HepG2 (cell line): ENCODE results near the gene HTR4. TPM values are rescaled to one million over a fixed set of nuclear protein-coding genes. Genes with fewer than 3 reads are reported as not detected.
A peak's percentile ranks its signal among the peaks of the same experiment; 100 is the strongest.
"Not testable (repeated sequence)": the region's sequence is repeated elsewhere in the genome, so short reads cannot be mapped to it uniquely, and the experiment has no call there.

Source experiments
- ATAC-seq: fragments of 200-7000 bp; cut with Tn5 transposase; 3 replicates; pipeline ENCODE4 v1.9.1; 2020; ENCODE audit warnings: mild to moderate bottlenecking, moderate library complexity
- BruUV-seq: library from RNA; stranded (reverse); fragments of 400-500 nt; replicated peaks from 2 replicates; lab custom pipeline; 2021; lab: Mats Ljungman, UMichigan
- CTCF ChIA-PET: fragments of 300-600 bp; formaldehyde crosslinking; extraction: SDS; loops from one replicate; lab custom pipeline; 2021; ENCODE audit warnings: low total read pairs, inconsistent platforms, low intra/inter-chr PET ratio; lab: Yijun Ruan, JAX
- POLR2A ChIA-PET: fragments of 350-600 bp; sonication (Branson Sonifier 250); formaldehyde crosslinking; loops from one replicate; lab custom pipeline; 2020; ENCODE audit warnings: antibody characterized with exemption, inconsistent platforms; lab: Yijun Ruan, JAX
- DNase-seq: peaks from one replicate; pipeline ENCODE4 v3.0.0-alpha.2; 2015; ENCODE audit warnings: low spot score
- FAIRE-seq: peaks from 3 replicates; lab custom pipeline; 2011; peaks lifted over from hg19 to GRCh38; lab: Jason Lieb, UNC
- H2AFZ ChIP-seq: one replicate; pipeline ENCODE4 v1.6.1; 2011; ENCODE audit warnings: low read length, inconsistent platforms
- H3K27ac ChIP-seq: fragments of 300-600 bp; 3 replicates; pipeline ENCODE4 v1.8.0; 2011; ENCODE audit warnings: mixed run types, mild to moderate bottlenecking, mixed read lengths, low read length, inconsistent platforms; ENCODE audit not compliant: insufficient read depth; ENCODE audit errors: extremely low read length
- H3K27me3 ChIP-seq, 2 experiments: fragments of 200-600 bp in 1 of 2; 2 replicates in 1 of 2; 3 replicates in 1 of 2; pipeline versions ENCODE4 v1.6.0 to v1.8.0; 2011; ENCODE audit warnings: low read length in 2 of 2, mild to moderate bottlenecking in 2 of 2, moderate library complexity in 2 of 2, inconsistent platforms in 1 of 2; ENCODE audit not compliant: insufficient read depth in 2 of 2, control insufficient read depth in 1 of 2
- H3K36me3 ChIP-seq, 2 experiments: fragments of 200-600 bp in 1 of 2; replicated peaks in 1 of 2; 2 replicates in 1 of 2; 3 replicates in 1 of 2; pipeline versions ENCODE4 v1.5.1 to v1.8.0; 2011; ENCODE audit warnings: low read length in 2 of 2, inconsistent platforms in 1 of 2; ENCODE audit not compliant: insufficient read depth in 2 of 2, control insufficient read depth in 1 of 2
- H3K4me1 ChIP-seq: 2 replicates; pipeline ENCODE4 v1.5.1; 2012; ENCODE audit warnings: low read length, inconsistent platforms; ENCODE audit not compliant: insufficient read depth
- H3K4me2 ChIP-seq: 2 replicates; pipeline ENCODE4 v1.6.0; 2011; ENCODE audit warnings: low read depth, low read length, inconsistent platforms
- H3K4me3 ChIP-seq, 3 experiments: fragments of 200-600 bp in 1 of 3; sonication (generic), shearing (Covaris generic) in 1 of 3; replicated peaks in 1 of 3; 2 replicates each; pipeline ENCODE4 v1.5.1; 2011 to 2016; ENCODE audit warnings: low read length in 3 of 3, inconsistent platforms in 2 of 3, low read depth in 2 of 3, mild to moderate bottlenecking in 2 of 3, control low read depth in 1 of 3, mixed read lengths in 1 of 3; ENCODE audit not compliant: insufficient read depth in 1 of 3
- H3K79me2 ChIP-seq: one replicate; pipeline ENCODE4 v1.6.1; 2011; ENCODE audit warnings: low read length, inconsistent platforms; ENCODE audit not compliant: insufficient read depth
- H3K9ac ChIP-seq: 2 replicates; pipeline ENCODE4 v1.6.0; 2011; ENCODE audit warnings: mild to moderate bottlenecking, low read depth, low read length, inconsistent platforms; ENCODE audit not compliant: insufficient read depth
- H3K9me3 ChIP-seq: 2 replicates; pipeline ENCODE4 v1.5.1; 2012; ENCODE audit warnings: mild to moderate bottlenecking, low read length
- H4K20me1 ChIP-seq: 2 replicates; pipeline ENCODE4 v1.6.0; 2011; ENCODE audit warnings: inconsistent platforms, mild to moderate bottlenecking, low read length, moderate library complexity; ENCODE audit not compliant: insufficient read depth
- SOX6 ChIP-seq, 2 experiments: fragments of 450-650 bp in 1 of 2; sonication (generic) in 1 of 2; formaldehyde crosslinking in 1 of 2; IDR thresholded peaks; 2 replicates each; pipeline versions ENCODE4 v1.4.0 to v1.6.1; 2017 to 2020; ENCODE audit warnings: antibody characterized with exemption in 1 of 2, mild to moderate bottlenecking in 1 of 2, missing genetic modification reagents in 1 of 2
- TP53 ChIP-seq: sonication (generic); formaldehyde crosslinking; conservative IDR thresholded peaks from 2 replicates; pipeline ENCODE4 v1.4.0; 2020; ENCODE audit warnings: missing genetic modification reagents
- WGBS: methylation state at CpG from one replicate; pipeline ENCODE4 v1.1.6; 2017; ENCODE audit warnings: low lambda C conversion rate; 5-methylcytosine and 5-hydroxymethylcytosine counted together
- in situ Hi-C: cut with HindIII; loops from 2 replicates; pipeline ENCODE4 v1.10.0; 2017; ENCODE audit warnings: low pct_unique_long_range_greater_than_20kb; ENCODE audit not compliant: extremely low pct_ligation_motif_present
- intact Hi-C: fragments of 100-400 bp; cut with micrococcal nuclease; formaldehyde crosslinking; loops from one replicate; pipeline ENCODE4 v1.10.0; 2022; ENCODE audit not compliant: unreplicated experiment
- polyA plus RNA-seq, 8 experiments: library from polyadenylated mRNA; depleted of rRNA in 3 of 8; stranded (reverse) in 7 of 8; unstranded in 1 of 8; fragments of >200 nt; fragmentation: Illumina TruSeq in 4 of 8; extraction: Trizol in 4 of 8; gene quantifications; 2 replicates each; pipeline versions ENCODE4 v1.2.1 to v1.2.3, GENCODE V29; 2011 to 2016; ENCODE audit warnings: low read depth in 4 of 8, missing spikeins in 1 of 8, mixed read lengths in 1 of 8; ENCODE audit not compliant: insufficient read depth in 1 of 8
- total RNA-seq, 5 experiments: library from RNA; depleted of rRNA; stranded (reverse); fragments of >200 nt; fragmentation: Illumina TruSeq; extraction: Trizol; gene quantifications; 2 replicates each; pipeline ENCODE4 v1.2.3, GENCODE V29; 2016; ENCODE audit warnings: low read depth in 1 of 5
- TF ChIP-seq, protein P1 (sequence below): sonication (generic); formaldehyde crosslinking; IDR thresholded peaks from 2 replicates; pipeline ENCODE4 v1.4.0; 2020; ENCODE audit warnings: missing genetic modification reagents, borderline replicate concordance

The HTR4 gene
- total and polyA plus RNA-seq, 2 of the 13 experiments (the other 11 are each of a cell fraction or from before 2014, with no cell fraction given): not detected

DNA sequence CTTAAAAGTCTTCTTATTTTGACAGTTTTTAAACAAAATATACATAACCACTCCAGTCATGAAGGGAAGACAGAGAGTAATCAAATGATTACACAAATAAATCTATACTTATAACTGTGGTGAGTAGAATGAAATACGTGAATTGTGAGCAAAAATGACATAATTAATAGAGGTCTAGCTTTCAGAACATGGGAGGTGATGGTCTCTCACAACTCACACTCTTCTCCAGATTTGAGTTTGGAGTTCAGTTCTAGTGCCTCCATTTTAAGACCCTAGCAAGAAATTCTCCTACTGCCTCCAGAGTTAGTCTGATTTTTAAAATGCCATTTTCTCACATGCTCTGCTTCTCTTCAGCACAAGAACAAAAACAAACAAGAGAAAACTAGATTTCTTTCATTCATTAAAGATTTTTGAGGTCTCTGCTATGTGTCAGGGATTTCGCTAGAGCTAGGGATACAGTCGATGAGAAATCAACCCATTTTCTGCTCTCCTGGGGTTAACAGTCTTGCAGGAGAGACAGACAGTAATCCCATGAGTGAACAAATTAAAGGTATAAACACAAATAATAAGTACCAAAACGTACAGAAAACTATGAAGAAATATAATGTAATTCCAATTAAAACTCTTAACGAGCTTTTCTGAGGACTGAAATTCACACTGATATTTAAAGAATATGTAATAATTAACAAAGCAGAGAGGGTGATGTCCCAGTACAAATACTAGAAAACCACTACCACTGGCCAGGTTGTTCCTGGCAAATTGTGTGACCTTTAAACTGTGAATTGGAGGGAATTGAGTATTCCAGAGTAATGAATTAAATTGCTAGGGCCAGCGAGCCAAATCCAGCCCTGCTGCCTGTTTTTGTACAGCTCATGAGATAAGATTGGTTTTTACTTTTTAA is 27.1 kb upstream of the HTR4 start:
- Histone ChIP-seq H3K27ac (no peak overlapping the region), H3K9ac (no peak overlapping the region), H3K27me3 (no peaks in the 10 kb centered on the region), H3K79me2 (no peaks in the 10 kb centered on the region), H4K20me1 (no peaks in the 10 kb centered on the region), H3K4me3 (no peak overlapping the region), H3K4me1 (peaks cover 17% of the 10 kb centered on the region), H2AFZ (no peak overlapping the region), H3K36me3 (no peaks in the 10 kb centered on the region), H3K4me2 (no peak overlapping the region), H3K9me3 (no peaks in the 10 kb centered on the region)
- intact Hi-C loops: no loop called here
- no TSS peak for BruUV-seq
- in situ Hi-C loops: no loop called here
- FAIRE-seq: no peak
- ATAC-seq: no peak
- ChIA-PET CTCF (no interaction called here), POLR2A (no interaction called here)
- no peak for TF ChIP-seq SOX6 (IDR thresholded peaks at IDR 0.05)
- TF ChIP-seq SOX6 (CRISPR knock-in tag; IDR thresholded peaks at IDR 0.05): no peak
- no peak for TF ChIP-seq TP53 (CRISPR knock-in tag)
- DNase-seq: no peak
- WGBS: 7% methylated on average over 6 of the region's 6 CpGs

DNA sequence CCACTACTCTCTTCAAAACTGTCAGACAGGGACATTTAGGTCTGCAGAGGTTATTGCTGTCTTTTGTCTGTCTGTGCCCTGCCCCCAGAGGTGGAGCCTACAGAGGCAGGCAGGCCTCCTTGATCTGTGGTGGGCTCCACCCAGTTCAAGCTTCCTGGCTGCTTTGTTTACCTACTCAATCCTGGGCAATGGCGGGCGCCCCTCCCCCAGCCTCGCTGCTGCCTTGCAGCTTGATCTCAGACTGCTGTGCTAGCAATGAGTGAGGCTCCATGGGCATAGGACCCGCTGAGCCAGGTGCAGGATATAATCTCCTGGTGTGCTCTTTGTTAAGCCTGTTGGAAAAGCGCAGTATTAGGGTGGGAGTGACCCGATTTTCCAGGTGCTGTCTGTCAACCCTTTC is 19.4 kb upstream of the HTR4 start:
- H3K4me1 ChIP-seq, CTCF ChIA-PET, in situ Hi-C loops, H3K4me3 ChIP-seq, H3K27ac ChIP-seq, H3K79me2 ChIP-seq, intact Hi-C loops, FAIRE-seq, H2AFZ ChIP-seq, H3K4me2 ChIP-seq, H4K20me1 ChIP-seq, H3K36me3 ChIP-seq, POLR2A ChIA-PET, DNase-seq, ATAC-seq, H3K9me3 ChIP-seq, H3K27me3 ChIP-seq, BruUV-seq, H3K9ac ChIP-seq: not testable (repeated sequence)
- TF ChIP-seq, protein P1, sequence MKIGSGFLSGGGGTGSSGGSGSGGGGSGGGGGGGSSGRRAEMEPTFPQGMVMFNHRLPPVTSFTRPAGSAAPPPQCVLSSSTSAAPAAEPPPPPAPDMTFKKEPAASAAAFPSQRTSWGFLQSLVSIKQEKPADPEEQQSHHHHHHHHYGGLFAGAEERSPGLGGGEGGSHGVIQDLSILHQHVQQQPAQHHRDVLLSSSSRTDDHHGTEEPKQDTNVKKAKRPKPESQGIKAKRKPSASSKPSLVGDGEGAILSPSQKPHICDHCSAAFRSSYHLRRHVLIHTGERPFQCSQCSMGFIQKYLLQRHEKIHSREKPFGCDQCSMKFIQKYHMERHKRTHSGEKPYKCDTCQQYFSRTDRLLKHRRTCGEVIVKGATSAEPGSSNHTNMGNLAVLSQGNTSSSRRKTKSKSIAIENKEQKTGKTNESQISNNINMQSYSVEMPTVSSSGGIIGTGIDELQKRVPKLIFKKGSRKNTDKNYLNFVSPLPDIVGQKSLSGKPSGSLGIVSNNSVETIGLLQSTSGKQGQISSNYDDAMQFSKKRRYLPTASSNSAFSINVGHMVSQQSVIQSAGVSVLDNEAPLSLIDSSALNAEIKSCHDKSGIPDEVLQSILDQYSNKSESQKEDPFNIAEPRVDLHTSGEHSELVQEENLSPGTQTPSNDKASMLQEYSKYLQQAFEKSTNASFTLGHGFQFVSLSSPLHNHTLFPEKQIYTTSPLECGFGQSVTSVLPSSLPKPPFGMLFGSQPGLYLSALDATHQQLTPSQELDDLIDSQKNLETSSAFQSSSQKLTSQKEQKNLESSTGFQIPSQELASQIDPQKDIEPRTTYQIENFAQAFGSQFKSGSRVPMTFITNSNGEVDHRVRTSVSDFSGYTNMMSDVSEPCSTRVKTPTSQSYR (CRISPR knock-in tag): peak; percentile 57; the same call in 1 of the 2 replicates
- 22% methylated on average over 5 of the region's 6 CpGs for WGBS
